Hepatocyte (in vitro differentiated cells): ENCODE data around the gene MAP2K2.

Experiments
- CTCF ChIP-seq: fragments of 200-600 bp; sonication (generic); IDR thresholded peaks from 2 replicates; pipeline ENCODE4 v1.5.1; 2016; ENCODE audit warnings: antibody characterized with exemption, mild to moderate bottlenecking; ENCODE audit not compliant: poor library complexity
- EZH2 ChIP-seq: fragments of 200-600 bp; sonication (generic); IDR thresholded peaks from 2 replicates; pipeline ENCODE4 v1.6.1; 2016; ENCODE audit warnings: antibody characterized with exemption, mild to moderate bottlenecking, borderline replicate concordance

GRCh38 chr19:4103080-4103433, 20.9 kb downstream of the MAP2K2 start:
- no peak for TF ChIP-seq CTCF
- TF ChIP-seq EZH2: no peak
